HG03066 (cell line): ENCODE measurements around the gene E2F2.
"Not testable (repeated sequence)": the region's sequence is repeated elsewhere in the genome, so short reads cannot be mapped to it uniquely, and the experiment has no call there.

Experiments
- ATAC-seq: cut with Tn5 transposase; IDR thresholded peaks from one replicate; pipeline ENCODE4 v1.9.1; 2021; ENCODE audit warnings: low read depth; ENCODE audit not compliant: unreplicated experiment

Gene E2F2

GRCh38 chr1:23525558-23526250 lies 5.3 kb downstream of the E2F2 start:
- ATAC-seq = no peak

- ATAC-seq = no peak
These were observed 6.2 kb downstream of the E2F2 start for GRCh38 chr1:23524716-23525401.

GRCh38 chr1:23524163-23524562 lies 6.9 kb downstream of the E2F2 start:
- ATAC-seq = no peak

- no peak for ATAC-seq
These were observed 8.6 kb downstream of the E2F2 start for GRCh38 chr1:23522244-23522982.

GRCh38 chr1:23521588-23521987 lies 9.4 kb downstream of the E2F2 start:
- no peak for ATAC-seq

GRCh38 chr1:23517581-23517980 lies 13.5 kb downstream of the E2F2 start:
- no peak for ATAC-seq

GRCh38 chr1:23515905-23516304 lies 15.1 kb downstream of the E2F2 start:
- no peak for ATAC-seq

- ATAC-seq = no peak
These were observed 16.8 kb downstream of the E2F2 start for GRCh38 chr1:23514111-23514679.

- no peak for ATAC-seq
These were observed 21.1 kb downstream of the E2F2 start for GRCh38 chr1:23509896-23510295.

GRCh38 chr1:23506376-23507107 lies 24.5 kb downstream of the E2F2 start:
- no peak for ATAC-seq

- ATAC-seq = no peak
These were observed 25.2 kb downstream of the E2F2 start for GRCh38 chr1:23505851-23506250.

GRCh38 chr1:23504156-23504555 lies 26.9 kb downstream of the E2F2 start:
- ATAC-seq = not testable (repeated sequence)

GRCh38 chr1:23502951-23503350 lies 28.1 kb downstream of the E2F2 start:
- no peak for ATAC-seq

GRCh38 chr1:23500466-23500865 lies 30.6 kb downstream of the E2F2 start:
- no peak for ATAC-seq

GRCh38 chr1:23497777-23498439 lies 33.1 kb downstream of the E2F2 start:
- no peak for ATAC-seq

GRCh38 chr1:23496490-23497181 lies 34.4 kb downstream of the E2F2 start:
- ATAC-seq = no peak

- not testable (repeated sequence) for ATAC-seq
These were observed 36.2 kb downstream of the E2F2 start for GRCh38 chr1:23494836-23495235.

GRCh38 chr1:23492776-23493175 lies 38.3 kb downstream of the E2F2 start:
- ATAC-seq = not testable (repeated sequence)

- ATAC-seq = no peak
These were observed 38.8 kb downstream of the E2F2 start for GRCh38 chr1:23492132-23492720.
